Right lobe of liver (tissue), 6 donors: ENCODE measurements around the gene MBOAT7. TPM values are rescaled to one million over a fixed set of nuclear protein-coding genes. Genes with fewer than 3 reads are reported as not detected.
"Not testable (repeated sequence)": the region's sequence is repeated elsewhere in the genome, so short reads cannot be mapped to it uniquely, and the experiment has no call there.

Experiments
- ATAC-seq, 4 donors: fragments of 200-7000 bp; cut with Tn5 transposase; one replicate each; pipeline ENCODE4 v1.9.1; 2020; ENCODE audit warnings: mild to moderate bottlenecking in 4 of 4, moderate library complexity in 4 of 4
- DNase-seq, 3 donors: peaks; one replicate each; pipeline ENCODE4 v3.0.0-alpha.2; 2020
- H3K27ac ChIP-seq, 3 donors: fragments of 200-600 bp; one replicate each; pipeline ENCODE4 v1.8.0; 2022
- H3K27me3 ChIP-seq, 2 donors: fragments of 200-600 bp; one replicate each; pipeline ENCODE4 v1.8.0; 2022
- H3K36me3 ChIP-seq, 4 donors: fragments of 200-600 bp; sonication (generic) in 1 of 4; one replicate each; pipeline versions ENCODE4 v1.5.1 to v1.8.0; 2017 to 2022; ENCODE audit warnings: control low read depth in 1 of 4
- H3K4me1 ChIP-seq, 4 donors: fragments of 200-600 bp; sonication (generic) in 1 of 4; one replicate each; pipeline versions ENCODE4 v1.5.1 to v1.8.0; 2017 to 2022; ENCODE audit warnings: control low read depth in 1 of 4
- H3K4me3 ChIP-seq, 3 donors: fragments of 200-600 bp; one replicate each; pipeline ENCODE4 v1.8.0; 2022
- H3K9me3 ChIP-seq, 4 donors: fragments of 200-600 bp; sonication (generic) in 1 of 4; one replicate each; pipeline versions ENCODE4 v1.5.1 to v1.8.0; 2017 to 2022; ENCODE audit warnings: control low read depth in 1 of 4
- CTCF ChIP-seq, 4 donors: fragments of 200-600 bp in 3 of 4; fragments of 450-650 bp in 1 of 4; IDR thresholded peaks; one replicate each; pipeline versions ENCODE4 v1.5.1 to v1.8.0; 2016 to 2022; ENCODE audit warnings: antibody characterized with exemption in 4 of 4, mild to moderate bottlenecking in 2 of 4
- POLR2A ChIP-seq: fragments of 450-650 bp; IDR thresholded peaks from one replicate; pipeline ENCODE4 v1.6.1; 2017; ENCODE audit warnings: antibody characterized with exemption, mild to moderate bottlenecking
- WGBS: methylation state at CpG from one replicate; pipeline ENCODE4 v1.1.6; 2018; ENCODE audit warnings: low coverage, low lambda C conversion rate; ENCODE audit not compliant: insufficient coverage; ENCODE audit errors: missing lambda C conversion rate; 5-methylcytosine and 5-hydroxymethylcytosine counted together
- intact Hi-C, 2 donors: fragments of 100-400 bp; cut with DNase I; formaldehyde crosslinking; loops; one replicate each; pipeline versions ENCODE4 v1.11.2 to v1.14.1; 2022
- total RNA-seq, 6 experiments: library from RNA; depleted of rRNA in 2 of 6; stranded (reverse); fragments of >200 nt in 2 of 6; fragmentation: NEBNext Ultra II Directional in 3 of 6; extraction: Animal tissue kit (Norgen Biotek cat#: 25700) in 3 of 6; gene quantifications; one replicate each; pipeline versions ENCODE4 v1.1.0 to v1.2.4, GENCODE V29; 2016 to 2023
- donor health status: DM: no; HTN: yes; CAD: no.
- donor health status: DM: no; HTN: no; CAD: no.
- donor health status: DM: no; HTN: no; CAD: no.
- donor health status: DM: no; HTN: yes; CAD: no.
- donor health status: DM: no; HTN: yes; CAD: no.

MBOAT7 gene
- total RNA-seq, 6 experiments from 2014 or later: 26.6 to 57.7 (median 32.9) TPM

GRCh38 chr19:54183431-54183830 is 5.9 kb downstream of the MBOAT7 start:
- DNase-seq: no peak
- intact Hi-C loops: no loop called here
- H3K36me3 ChIP-seq: no peaks in the 10 kb centered on the region
- no peak overlapping the region for H3K27ac ChIP-seq
- 95% methylated on average over 3 of the region's 11 CpGs for WGBS
- no peak overlapping the region for H3K4me3 ChIP-seq
- TF ChIP-seq CTCF (IDR thresholded peaks at IDR 0.05) (no peak), POLR2A (no peak)
- ATAC-seq: no peak
- no peaks in the 10 kb centered on the region for H3K4me1 ChIP-seq
- no peaks in the 10 kb centered on the region for H3K9me3 ChIP-seq
- no peaks in the 10 kb centered on the region for H3K27me3 ChIP-seq

GRCh38 chr19:54181894-54182293 is 7.5 kb downstream of the MBOAT7 start:
- H3K4me1 ChIP-seq, ATAC-seq, H3K4me3 ChIP-seq, DNase-seq, H3K36me3 ChIP-seq, H3K9me3 ChIP-seq, intact Hi-C loops, H3K27ac ChIP-seq, H3K27me3 ChIP-seq: not testable (repeated sequence)
- WGBS: 81% methylated on average over 3 of the region's 3 CpGs

- TF ChIP-seq POLR2A (no peak), CTCF (IDR thresholded peaks at IDR 0.05) (no peak)
- 97% methylated on average over 19 of the region's 37 CpGs for WGBS
- Histone ChIP-seq H3K4me3 (no peak overlapping the region), H3K4me1 (no peaks in the 10 kb centered on the region), H3K27ac (no peak overlapping the region), H3K36me3 (no peaks in the 10 kb centered on the region), H3K9me3 (no peaks in the 10 kb centered on the region), H3K27me3 (no peaks in the 10 kb centered on the region)
- intact Hi-C loops: no loop called here
- no peak for DNase-seq
- ATAC-seq: peak in 1 of 4 donors; percentile 14
Measured at GRCh38 chr19:54180691-54181091, 8.7 kb downstream of the MBOAT7 start.

GRCh38 chr19:54179921-54180461 is 9.4 kb downstream of the MBOAT7 start:
- 60% methylated on average over 2 of the region's 10 CpGs for WGBS
- H3K36me3 ChIP-seq: no peaks in the 10 kb centered on the region
- ATAC-seq (peak in 3 of 4 donors; percentile 9 to 24 (median 21)), DNase-seq (no peak)
- intact Hi-C loops: no loop called here
- H3K9me3 ChIP-seq: no peaks in the 10 kb centered on the region
- H3K4me3 ChIP-seq: no peak overlapping the region
- H3K4me1 ChIP-seq: no peaks in the 10 kb centered on the region
- H3K27ac ChIP-seq: no peak overlapping the region
- no peaks in the 10 kb centered on the region for H3K27me3 ChIP-seq
- TF ChIP-seq CTCF (IDR thresholded peaks at IDR 0.05) (no peak), POLR2A (no peak)

- Histone ChIP-seq H3K36me3 (no peaks in the 10 kb centered on the region), H3K4me1 (no peaks in the 10 kb centered on the region), H3K9me3 (no peaks in the 10 kb centered on the region), H3K4me3 (no peak overlapping the region), H3K27me3 (no peaks in the 10 kb centered on the region), H3K27ac (no peak overlapping the region)
- no peak for DNase-seq
- TF ChIP-seq CTCF (IDR thresholded peaks at IDR 0.05) (no peak), POLR2A (no peak)
- intact Hi-C loops: no loop called here
- 83% methylated on average over 6 of the region's 10 CpGs for WGBS
- no peak for ATAC-seq
Measured at GRCh38 chr19:54179262-54179852, 10.0 kb downstream of the MBOAT7 start.
